ENCODE measurements around the gene BRINP2. TPM values are rescaled to one million over a fixed set of nuclear protein-coding genes. Genes with fewer than 3 reads are reported as not detected.

Gene BRINP2
- total RNA-seq, 2 donors from 2014 or later = 0.24 to 1.4 TPM

DNA sequence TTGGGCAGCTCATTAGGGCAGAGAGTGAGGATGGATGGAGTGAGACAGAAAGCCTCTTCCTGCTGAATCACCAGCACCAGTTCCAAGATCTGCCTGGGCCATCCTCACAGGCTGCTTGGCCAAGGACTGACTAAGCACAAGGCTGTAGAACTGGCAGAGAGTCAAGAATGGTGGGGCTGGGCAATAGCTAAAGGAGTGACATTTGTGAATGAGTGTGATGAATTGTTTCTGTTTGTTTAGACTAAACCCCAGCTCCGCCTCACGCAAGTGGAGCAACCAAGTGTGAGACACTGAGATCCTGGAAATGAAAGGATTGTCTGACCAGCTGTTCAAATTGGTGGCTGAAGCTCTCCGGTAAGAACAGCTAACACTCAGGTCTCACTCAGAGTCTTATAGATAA is 38.6 kb downstream of the BRINP2 start:
- peak; percentile 86 to 99 for ATAC-seq
- intact Hi-C loops (cut with DNase I) = no loop called here
- peak; percentile 80 for DNase-seq

DNA sequence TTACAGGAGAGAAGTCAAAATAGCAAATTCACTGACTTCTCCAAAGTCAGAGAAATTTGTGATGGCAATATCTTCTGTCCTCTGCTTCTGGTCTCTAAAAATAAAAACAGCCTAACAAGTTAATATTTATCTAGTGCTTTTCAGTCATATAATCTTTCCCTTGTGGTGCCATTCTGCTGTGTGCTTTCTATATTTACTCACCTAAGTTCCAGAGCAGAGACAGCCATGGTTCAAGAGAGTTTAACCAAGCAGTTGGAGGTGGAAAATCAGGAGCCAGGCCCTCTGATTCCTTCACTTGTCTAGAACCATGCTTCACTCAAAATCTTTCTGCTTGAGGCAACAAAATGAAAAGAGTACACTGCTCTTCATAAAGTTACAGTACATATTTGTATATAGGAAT is 39.3 kb downstream of the BRINP2 start:
- ATAC-seq (no peak), DNase-seq (no peak)
- intact Hi-C loops (cut with DNase I) = no loop called here

DNA sequence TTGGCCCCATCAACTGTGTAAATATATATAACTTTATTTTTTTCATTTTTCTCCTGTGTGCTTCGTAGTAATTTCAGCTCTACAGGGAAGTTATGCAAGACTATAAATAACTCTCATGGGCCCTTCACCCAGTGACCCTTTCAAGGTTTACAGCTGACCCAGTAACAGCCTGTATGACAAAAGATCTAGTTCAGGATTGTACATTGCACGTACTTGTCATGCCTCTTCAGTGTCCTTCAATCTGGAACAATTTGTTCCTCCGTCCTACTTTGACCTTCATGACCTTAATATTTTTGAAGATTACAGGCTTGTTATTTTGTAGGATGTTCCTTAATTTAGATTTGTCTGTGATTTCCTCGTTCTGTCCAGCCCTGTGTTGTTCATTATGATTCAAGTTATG is 40.5 kb downstream of the BRINP2 start:
- no peak for DNase-seq
- peak; percentile 18 to 56 for ATAC-seq
- intact Hi-C loops (cut with DNase I) = no loop called here

DNA sequence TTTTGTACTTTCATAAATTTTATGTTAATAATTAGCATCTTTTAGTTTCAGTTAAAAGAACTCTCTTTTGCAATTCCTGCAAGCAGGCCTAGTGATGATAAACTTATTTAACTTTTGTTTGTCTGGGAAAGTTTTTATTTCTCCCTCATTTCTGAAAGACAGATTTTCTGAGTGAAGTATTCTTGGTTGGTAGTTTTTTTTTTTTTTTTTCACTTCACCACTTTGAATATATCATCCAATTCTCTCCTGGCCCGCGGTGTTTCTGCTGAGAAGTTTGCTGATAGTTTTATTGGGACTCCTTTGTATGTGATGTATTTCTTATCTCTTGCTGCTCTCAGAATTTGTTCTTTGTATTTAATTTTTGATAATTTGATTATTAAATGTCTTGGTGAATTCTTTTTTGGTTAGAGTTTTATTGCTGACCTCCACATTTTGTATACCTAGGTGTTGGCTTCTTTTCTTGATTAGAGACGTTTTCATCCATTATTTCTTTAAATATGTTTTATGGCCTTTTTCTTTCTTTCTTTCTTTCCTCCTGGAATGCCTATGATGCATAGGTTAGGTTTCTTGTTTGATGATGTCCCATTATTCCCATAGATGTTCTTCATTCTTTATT is 45.9 kb downstream of the BRINP2 start:
- ATAC-seq (no peak), DNase-seq (no peak)
- intact Hi-C loops (cut with DNase I) = no loop called here

- intact Hi-C loops (cut with DNase I) = no loop called here
- ATAC-seq = peak; percentile 34 to 84
- no peak for DNase-seq
These were observed 49.0 kb downstream of the BRINP2 start for GRCh38 chr1:177219554-177220458.

DNA sequence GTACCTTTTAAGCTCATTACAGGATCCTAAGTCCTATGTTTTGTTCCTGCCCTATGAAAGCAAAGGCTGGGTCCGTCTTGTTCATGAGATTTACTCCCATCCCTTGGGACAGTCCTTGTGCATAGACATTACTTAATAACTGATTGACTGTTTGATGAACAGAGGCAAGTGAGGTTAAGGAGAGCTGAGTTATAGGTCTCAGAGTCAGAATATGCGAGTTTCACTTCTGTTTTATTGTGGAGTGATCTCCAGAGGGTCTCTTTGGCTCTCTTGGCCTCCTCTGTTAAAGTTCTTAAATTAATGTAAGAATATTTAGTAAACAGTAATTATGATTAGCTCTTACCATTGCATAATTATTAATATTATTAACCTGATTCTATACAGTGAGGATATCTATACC is 52.6 kb downstream of the BRINP2 start:
- ATAC-seq (no peak), DNase-seq (no peak)
- intact Hi-C loops (cut with DNase I) = no loop called here

DNA sequence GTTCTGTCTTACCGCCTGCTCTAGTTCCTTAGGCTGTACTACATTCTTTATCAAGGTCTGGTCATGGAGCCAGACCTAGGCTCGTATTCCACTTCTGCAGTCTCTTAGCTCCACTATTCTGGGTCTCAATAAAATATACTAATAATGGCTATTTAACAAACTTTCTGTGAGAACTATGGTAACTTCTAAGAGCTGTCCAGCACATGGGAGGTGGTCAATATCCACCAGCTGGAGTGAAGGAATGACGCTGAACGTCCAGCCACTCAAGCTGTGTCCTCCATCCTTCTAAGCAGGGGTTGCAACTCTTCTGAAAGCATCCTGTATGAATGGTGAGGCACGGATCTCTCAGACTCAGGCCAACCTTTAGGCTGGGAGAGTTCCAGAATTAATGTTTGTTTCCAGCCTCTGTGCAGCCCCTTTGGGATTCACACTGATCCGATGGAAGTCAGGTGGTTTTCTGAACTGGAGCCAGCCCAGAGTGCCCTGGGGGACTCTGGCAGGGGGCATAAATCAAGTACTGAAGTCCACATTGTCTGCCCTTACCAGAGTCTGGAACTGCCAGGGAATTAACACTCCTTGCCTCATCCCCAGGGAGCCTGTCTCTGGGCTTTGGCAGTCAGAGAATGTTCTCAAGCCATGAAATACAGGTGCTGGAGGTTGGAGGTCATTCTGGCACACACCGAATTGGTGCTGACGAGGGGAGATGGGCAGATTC is 57.4 kb downstream of the BRINP2 start:
- intact Hi-C loops (cut with DNase I) = no loop called here
- ATAC-seq (no peak), DNase-seq (no peak)

GRCh38 chr1:177228693-177229065 is 57.9 kb downstream of the BRINP2 start:
- ATAC-seq = peak in 1 of 2 donors; percentile 63
- intact Hi-C loops (cut with DNase I) = no loop called here

DNA sequence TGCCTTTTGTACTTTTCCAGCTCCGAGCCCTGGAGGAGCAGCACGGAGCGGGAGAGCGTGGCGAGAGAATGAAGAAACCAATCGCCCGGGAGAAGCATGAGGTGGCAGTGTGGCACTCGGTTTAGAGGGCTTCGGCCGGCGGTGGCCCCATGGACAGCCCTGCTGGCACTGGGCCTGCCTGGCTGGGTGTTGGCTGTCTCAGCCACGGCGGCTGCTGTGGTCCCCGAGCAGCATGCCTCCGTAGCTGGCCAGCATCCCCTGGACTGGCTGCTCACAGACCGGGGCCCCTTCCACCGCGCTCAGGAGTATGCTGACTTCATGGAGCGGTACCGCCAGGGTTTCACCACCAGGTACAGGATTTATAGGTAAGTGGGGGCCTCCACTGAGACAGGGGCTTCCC is 59.0 kb downstream of the BRINP2 start:
- no peak for ATAC-seq
- peak; percentile 20 for DNase-seq
- intact Hi-C loops (cut with DNase I) = no loop called here

More at GRCh38 chr1:177228693-177229065, 57.9 kb downstream of the BRINP2 start:
- no peak for DNase-seq

DNA sequence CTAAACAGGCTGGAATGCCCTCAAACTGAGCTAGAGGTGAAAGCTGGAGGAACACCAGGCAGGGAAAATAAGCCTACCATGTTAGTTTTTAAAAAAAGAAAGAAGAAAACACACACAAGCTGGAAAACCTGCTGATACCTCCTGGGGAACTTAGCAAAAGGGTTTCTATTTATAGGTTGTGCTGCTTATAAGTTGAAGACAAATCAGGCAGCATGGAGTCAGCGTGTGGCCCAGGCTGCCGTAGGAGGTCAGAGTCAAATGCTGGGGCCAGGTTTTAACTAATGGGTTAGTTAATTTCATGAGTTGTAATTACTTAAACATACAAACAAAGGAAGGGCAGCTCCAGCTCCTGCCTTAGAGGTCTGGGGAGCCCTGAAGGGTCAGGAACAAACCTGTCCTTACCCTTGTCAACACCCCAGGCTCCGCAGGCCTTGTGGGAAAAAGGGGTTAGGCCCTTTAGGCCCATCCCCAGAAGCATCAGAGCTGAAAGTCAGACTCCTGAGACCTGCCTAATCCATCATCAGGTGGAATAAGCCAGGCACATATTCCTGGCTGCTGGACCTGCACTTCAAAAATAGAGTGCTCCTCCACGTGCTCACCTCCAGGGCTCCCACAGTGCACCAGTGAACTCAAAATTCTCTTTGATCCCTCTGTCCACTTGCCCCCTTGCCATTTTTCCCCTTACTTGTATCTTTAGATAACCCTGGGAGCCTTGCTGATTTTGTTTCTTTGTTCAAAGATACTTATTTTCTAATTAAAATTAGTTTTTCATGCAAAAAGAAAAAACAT is 59.7 kb downstream of the BRINP2 start:
- no peak for DNase-seq
- peak in 1 of 2 donors; percentile 44 for ATAC-seq
- intact Hi-C loops (cut with DNase I) = no loop called here

DNA sequence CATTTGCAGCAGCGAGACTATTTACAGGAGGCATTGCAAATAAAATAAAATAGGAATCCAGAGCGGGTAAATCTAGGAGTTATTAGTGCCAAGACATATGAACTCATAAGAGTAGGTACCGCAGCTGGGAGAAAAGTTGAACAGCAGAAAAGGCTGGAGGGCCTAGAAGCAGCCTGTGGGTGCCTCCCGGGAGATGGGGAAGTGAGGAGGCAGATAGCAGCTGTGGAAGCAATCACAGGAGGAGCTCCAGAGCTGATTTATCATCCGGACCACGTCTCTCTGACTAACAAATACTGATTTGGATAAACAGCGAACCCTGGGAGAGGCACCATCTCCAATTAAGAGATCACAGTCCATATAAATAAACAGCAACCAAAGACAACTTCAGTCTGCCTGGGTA is 64.6 kb downstream of the BRINP2 start:
- DNase-seq (no peak), ATAC-seq (no peak)
- intact Hi-C loops (cut with DNase I) = no loop called here

DNA sequence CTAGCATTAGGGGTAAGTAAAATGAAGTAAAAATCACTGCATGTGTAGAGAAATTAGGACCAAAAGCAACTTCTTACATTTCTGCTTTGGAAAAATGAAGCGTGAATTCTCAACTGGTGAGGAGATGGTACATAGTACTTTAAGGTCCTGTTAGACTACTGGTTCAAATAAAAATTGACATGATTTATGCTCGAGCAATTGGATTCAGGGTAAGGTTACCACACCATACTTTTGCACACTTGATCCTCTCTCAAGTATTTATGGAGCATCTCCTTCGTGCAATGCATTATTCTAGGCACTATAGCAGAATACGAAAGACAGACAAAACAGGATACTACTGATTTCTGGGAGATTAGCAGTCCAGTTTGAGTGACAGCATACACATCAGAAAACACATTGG is 66.2 kb downstream of the BRINP2 start:
- DNase-seq (no peak), ATAC-seq (no peak)
- intact Hi-C loops (cut with DNase I) = no loop called here

- intact Hi-C loops (cut with DNase I) = no loop called here
- ATAC-seq (no peak), DNase-seq (no peak)
These were observed 68.2 kb downstream of the BRINP2 start for GRCh38 chr1:177238967-177239366.

GRCh38 chr1:177239792-177240191 is 69.0 kb downstream of the BRINP2 start:
- intact Hi-C loops (cut with DNase I) = no loop called here
- ATAC-seq = no peak
- no peak for DNase-seq

- intact Hi-C loops (cut with DNase I) = no loop called here
- DNase-seq (no peak), ATAC-seq (no peak)
These were observed 73.0 kb downstream of the BRINP2 start for GRCh38 chr1:177243773-177244172.

- ATAC-seq (no peak), DNase-seq (no peak)
- intact Hi-C loops (cut with DNase I) = no loop called here
These were observed 76.2 kb downstream of the BRINP2 start for GRCh38 chr1:177246710-177247580.

GRCh38 chr1:177247623-177248176 is 76.9 kb downstream of the BRINP2 start:
- DNase-seq (no peak), ATAC-seq (no peak)
- intact Hi-C loops (cut with DNase I) = no loop called here

DNA sequence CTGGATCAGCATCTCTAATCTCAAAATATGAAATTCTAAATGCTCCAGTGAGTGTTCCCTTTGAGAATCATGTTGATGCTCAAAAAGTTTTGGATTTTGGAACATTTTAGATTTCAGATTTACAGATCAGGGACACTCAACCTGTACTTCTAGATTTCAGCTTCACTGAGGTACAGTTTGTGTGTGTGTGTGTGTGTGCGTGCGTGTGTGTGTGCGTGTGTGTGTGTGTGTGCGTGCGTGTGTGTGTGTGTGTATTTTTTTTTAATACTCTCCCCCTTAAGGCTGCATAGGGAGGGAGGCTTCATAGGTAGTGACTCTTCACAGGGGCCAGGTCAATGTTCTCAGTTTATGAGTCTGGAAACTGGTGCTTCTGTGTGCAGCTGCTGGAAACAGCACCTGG is 77.5 kb downstream of the BRINP2 start:
- DNase-seq (no peak), ATAC-seq (no peak)
- intact Hi-C loops (cut with DNase I) = no loop called here
